ENCODE results near the gene DAZAP2.
"Not testable (repeated sequence)": the region's sequence is repeated elsewhere in the genome, so short reads cannot be mapped to it uniquely, and the experiment has no call there.

The DAZAP2 gene

DNA sequence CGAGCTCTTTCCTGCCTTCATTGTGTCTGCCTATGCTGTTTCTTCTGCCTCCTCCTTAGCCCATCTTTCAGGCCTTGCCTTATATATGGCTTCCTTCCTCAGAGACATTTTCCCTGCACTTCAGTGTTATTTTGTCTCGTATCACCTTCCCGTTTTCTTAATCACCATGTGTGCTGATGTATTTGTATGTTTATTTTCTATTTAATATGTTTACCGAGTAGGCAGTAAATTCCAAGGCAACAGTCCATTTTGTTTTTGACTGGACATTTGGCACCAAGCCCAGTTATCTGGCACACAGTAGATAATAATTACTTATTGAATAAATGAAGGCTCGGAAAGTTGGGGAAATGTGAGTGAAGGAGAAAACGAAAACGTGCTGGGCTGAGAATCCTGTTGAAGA is 16.2 kb upstream of the DAZAP2 start:
- in situ Hi-C loops (cut with HindIII; ENCODE audit: low pct_unique_long_range_greater_than_20kb, low sequenced_read_pairs) = no loop called here
- no peak for DNase-seq (ENCODE audit: low read depth in 1 of 2, low spot score in 1 of 2)
- no peak for TF ChIP-seq JUND (IDR thresholded peaks at IDR 0.05; ENCODE audit: low read depth)

DNA sequence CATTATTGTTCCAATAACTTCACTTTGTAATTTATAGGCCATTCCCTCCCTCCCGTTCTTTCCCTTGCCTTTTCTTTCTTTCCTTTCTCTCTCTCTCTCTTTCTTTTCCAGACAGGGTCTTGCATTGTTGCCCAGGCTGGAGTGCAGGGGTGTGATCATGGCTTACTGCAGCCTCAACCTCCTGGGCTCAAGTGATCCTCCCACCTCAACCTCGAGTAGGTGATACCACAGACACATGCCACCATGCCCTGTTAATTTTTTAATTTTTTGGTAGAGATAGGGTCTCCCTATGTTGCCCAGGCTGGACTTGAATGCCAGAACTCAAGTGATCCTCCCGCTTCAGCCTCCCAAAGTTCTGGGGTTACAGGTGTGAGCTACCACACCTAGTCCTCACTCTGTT is 14.0 kb upstream of the DAZAP2 start:
- no peak for TF ChIP-seq JUND (IDR thresholded peaks at IDR 0.05; ENCODE audit: low read depth)
- no peak for DNase-seq (ENCODE audit: low read depth in 1 of 2, low spot score in 1 of 2)
- in situ Hi-C loops (cut with HindIII; ENCODE audit: low pct_unique_long_range_greater_than_20kb, low sequenced_read_pairs) = no loop called here

DNA sequence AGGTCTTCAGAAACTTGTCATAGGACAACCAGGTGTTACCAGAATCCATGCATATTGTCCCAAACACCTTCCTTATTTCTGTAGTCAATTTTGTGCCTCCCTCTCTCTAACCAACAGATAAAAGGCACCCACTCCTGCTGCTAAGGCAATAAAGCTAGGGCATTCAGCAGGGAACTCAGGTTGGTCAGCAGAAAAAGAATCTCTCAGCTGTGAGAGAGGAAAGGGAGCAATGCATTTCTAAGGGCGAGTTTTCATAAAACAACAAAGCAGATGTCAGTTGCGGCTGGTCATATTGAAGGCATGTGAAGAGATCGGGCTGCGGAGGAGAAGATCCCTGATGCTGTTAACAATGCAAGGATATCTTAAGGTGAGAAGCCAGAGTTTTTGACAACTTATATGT is 13.4 kb upstream of the DAZAP2 start:
- no peak for DNase-seq (ENCODE audit: low read depth in 1 of 2, low spot score in 1 of 2)
- TF ChIP-seq JUND (IDR thresholded peaks at IDR 0.05; ENCODE audit: low read depth) = no peak
- in situ Hi-C loops (cut with HindIII; ENCODE audit: low pct_unique_long_range_greater_than_20kb, low sequenced_read_pairs) = no loop called here

DNA sequence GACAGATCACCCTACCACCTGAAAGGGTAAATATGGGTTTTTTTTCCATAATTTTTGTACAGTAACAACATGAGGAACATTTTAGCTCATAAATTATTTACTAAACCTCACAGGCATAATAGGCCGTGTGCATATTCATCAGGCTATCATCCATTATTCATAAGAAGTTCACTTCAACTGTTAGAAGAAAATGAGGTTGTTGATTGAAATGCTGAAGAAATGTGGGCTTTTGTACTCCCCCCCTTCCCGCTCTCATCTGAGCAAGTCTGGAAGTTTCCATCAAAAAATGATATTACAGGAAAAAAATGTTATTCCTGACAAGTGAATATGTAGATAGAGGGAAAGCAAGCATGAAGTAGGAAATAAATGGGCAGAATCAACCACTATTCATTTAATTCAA is 12.9 kb upstream of the DAZAP2 start:
- no peak for DNase-seq (ENCODE audit: low read depth in 1 of 2, low spot score in 1 of 2)
- in situ Hi-C loops (cut with HindIII; ENCODE audit: low pct_unique_long_range_greater_than_20kb, low sequenced_read_pairs) = no loop called here
- TF ChIP-seq JUND (IDR thresholded peaks at IDR 0.05; ENCODE audit: low read depth) = no peak

DNA sequence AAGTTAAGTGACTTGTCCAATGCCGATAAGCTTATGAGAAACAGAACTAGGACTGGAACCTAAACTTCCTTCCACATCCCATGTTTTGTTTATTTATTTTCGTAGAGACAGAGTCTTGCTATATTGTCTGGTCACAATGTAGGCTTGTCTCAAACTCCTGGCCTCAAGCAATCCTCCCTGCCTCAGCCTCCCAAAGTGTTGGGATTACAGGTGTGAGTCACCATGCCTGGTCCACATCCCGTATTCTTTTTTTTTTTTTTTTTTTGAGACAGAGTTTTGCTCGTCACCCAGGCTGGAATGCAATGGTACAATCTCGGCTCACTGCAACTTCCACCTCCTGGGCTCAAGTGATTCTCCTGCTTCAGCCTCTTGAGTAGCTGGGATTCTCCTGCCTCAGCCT is 11.5 kb upstream of the DAZAP2 start:
- in situ Hi-C loops (cut with HindIII; ENCODE audit: low pct_unique_long_range_greater_than_20kb, low sequenced_read_pairs); DNase-seq (ENCODE audit: low read depth in 1 of 2, low spot score in 1 of 2): not testable (repeated sequence)

DNA sequence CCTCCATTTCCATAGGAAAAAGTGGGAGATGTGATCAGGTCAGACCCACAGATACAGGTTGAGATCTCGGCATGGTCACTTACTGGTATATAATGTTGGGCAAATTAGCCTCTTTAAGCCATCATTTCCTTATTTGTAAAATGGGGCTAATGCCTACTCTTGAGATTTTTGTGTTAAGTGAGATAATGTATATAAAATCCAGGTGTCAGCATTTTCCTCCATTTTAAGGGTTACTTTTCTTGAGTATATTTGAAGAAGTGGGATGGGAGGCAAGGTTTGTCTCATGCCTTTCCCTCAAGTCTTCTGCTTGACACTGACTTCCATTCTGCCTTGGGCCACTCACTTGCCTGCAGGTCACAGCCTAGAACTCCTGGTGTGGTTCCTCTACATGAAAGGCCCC is 10.7 kb upstream of the DAZAP2 start:
- in situ Hi-C loops (cut with HindIII; ENCODE audit: low pct_unique_long_range_greater_than_20kb, low sequenced_read_pairs) = no loop called here
- no peak for TF ChIP-seq JUND (IDR thresholded peaks at IDR 0.05; ENCODE audit: low read depth)
- no peak for DNase-seq (ENCODE audit: low read depth in 1 of 2, low spot score in 1 of 2)

DNA sequence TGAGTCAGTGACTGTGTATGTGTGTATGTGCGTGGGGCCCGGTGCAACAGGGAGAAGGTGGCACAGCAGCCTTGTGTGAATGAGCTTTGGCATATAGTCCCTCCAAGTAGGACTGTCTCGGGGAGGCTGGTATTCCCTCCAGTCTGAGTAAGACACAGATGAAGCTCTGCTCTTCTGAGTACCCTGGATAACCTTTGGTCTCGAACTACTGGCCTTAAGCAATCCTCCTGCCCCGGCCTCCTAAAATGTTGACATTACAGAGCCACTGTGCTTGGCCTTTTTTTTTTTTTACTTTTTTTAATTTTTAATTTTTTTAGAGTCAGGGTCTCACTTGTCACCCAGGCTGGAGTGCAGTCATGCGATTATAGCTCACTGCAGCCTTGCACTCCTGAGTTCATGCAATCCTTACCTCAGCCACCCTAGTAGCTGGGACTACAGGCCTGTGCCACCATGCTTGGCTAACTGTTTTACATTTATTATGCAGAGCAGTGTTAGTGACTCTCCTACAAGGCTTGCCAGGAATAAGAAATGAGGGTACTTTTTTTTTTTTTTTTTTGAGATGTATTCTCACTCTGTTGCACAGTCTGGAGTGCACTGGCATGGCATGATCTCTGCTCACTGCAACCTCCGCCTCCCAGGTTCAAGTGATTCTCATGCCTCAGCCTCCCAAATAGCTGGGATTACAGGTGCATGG is 9.4 kb upstream of the DAZAP2 start:
- in situ Hi-C loops (cut with HindIII; ENCODE audit: low pct_unique_long_range_greater_than_20kb, low sequenced_read_pairs) = no loop called here
- TF ChIP-seq JUND (IDR thresholded peaks at IDR 0.05; ENCODE audit: low read depth) = no peak
- DNase-seq (ENCODE audit: low read depth in 1 of 2, low spot score in 1 of 2) = no peak

DNA sequence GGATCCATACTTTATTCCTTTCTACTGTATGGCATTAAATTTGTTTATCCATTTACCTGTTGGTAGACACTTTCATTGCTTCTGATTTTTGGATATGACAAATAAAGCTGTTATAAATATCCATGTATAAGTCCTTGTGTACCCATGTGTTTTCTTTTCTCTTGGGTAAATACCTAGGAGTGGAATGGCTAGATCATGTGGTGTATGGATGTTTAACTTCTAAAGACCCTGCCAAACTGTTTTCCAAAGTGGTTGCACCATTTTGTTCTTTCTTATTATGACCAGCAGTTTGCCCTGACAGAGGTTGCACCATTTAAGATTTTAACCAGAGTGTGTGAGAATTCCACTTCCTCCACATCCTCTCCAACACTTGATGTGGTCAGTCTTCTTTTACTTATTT is 6.0 kb upstream of the DAZAP2 start:
- TF ChIP-seq JUND (IDR thresholded peaks at IDR 0.05; ENCODE audit: low read depth) = no peak
- no peak for DNase-seq (ENCODE audit: low read depth in 1 of 2, low spot score in 1 of 2)
- in situ Hi-C loops (cut with HindIII; ENCODE audit: low pct_unique_long_range_greater_than_20kb, low sequenced_read_pairs) = no loop called here

DNA sequence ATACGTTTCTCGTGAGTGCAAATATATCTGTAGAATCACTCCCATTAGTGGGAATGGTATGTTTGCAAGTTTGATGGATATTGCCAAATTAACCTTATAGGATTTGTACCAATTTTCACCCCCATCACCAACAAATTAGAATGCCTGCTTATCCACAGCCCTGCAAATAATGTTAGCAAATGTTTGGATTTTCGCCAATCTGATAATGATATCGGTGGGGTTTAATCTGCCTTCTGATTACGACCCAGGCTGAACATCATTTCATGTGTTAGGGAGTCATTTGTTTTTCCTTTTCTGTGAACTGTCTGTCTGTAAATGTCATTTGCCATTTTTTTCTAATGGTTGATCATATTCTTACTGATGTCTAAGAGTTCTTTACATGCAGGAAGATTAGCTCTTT is 4.1 kb upstream of the DAZAP2 start:
- no peak for TF ChIP-seq JUND (IDR thresholded peaks at IDR 0.05; ENCODE audit: low read depth)
- in situ Hi-C loops (cut with HindIII; ENCODE audit: low pct_unique_long_range_greater_than_20kb, low sequenced_read_pairs) = no loop called here
- DNase-seq (ENCODE audit: low read depth in 1 of 2, low spot score in 1 of 2) = no peak

DNA sequence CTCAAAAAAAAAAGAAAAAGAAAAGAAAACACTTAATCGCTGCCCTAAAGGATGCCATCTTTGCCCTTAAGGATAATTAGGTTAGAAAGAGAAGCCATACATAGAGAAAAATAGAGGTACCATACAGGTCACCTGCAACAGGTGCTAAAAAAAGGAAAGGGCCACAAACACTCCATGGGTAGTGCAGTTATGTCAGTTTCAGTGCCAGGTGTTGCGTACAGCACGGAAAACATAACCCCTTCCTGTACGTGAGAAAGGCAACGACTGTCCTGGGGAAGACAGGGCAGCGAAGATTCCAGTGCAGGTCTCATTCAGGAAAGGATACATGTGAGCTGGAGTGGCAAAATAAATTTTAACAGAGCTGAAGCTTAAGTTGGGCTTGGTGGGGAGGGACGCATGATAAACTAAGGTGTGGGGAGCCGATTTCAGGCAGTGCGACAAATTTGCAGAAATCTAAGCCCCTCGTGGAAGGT is 553 bp upstream of the DAZAP2 start:
- in situ Hi-C loops (cut with HindIII; ENCODE audit: low pct_unique_long_range_greater_than_20kb, low sequenced_read_pairs) = no loop called here
- peak in 1 of 2 experiments; percentile 80 for DNase-seq (ENCODE audit: low read depth in 1 of 2, low spot score in 1 of 2)
- no peak for TF ChIP-seq JUND (IDR thresholded peaks at IDR 0.05; ENCODE audit: low read depth)

DNA sequence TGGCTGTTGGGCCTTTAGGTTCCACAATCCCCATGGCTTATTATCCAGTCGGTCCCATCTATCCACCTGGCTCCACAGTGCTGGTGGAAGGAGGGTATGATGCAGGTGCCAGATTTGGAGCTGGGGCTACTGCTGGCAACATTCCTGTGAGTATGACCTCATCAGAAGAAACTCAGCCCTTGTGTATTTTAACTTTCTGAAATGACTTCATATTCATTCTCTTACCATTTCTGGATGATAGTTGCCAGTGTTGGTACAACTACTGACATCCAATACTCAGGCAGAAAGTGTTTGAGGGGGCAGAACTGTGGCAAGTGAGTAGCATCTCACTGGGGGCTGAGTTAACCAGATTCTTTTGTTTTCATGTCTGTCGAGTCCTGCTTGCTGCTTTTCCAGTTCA is 2.3 kb downstream of the DAZAP2 start:
- in situ Hi-C loops (cut with HindIII; ENCODE audit: low pct_unique_long_range_greater_than_20kb, low sequenced_read_pairs) = no loop called here
- peak in 1 of 2 experiments; percentile 29 for DNase-seq (ENCODE audit: low read depth in 1 of 2, low spot score in 1 of 2)
- no peak for TF ChIP-seq JUND (IDR thresholded peaks at IDR 0.05; ENCODE audit: low read depth)

DNA sequence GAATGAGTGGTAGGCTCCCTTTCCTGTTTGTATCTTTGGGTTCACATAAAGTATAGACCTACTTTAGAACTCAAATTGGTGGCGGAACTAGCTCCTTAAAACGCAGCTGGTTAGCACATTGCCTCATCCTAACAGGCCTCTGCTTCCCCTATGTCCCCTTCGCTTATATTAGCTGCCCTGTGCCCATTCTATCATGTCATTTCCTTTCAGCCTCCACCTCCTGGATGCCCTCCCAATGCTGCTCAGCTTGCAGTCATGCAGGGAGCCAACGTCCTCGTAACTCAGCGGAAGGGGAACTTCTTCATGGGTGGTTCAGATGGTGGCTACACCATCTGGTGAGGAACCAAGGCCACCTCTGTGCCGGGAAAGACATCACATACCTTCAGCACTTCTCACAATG is 3.5 kb downstream of the DAZAP2 start:
- DNase-seq (ENCODE audit: low read depth in 1 of 2, low spot score in 1 of 2) = no peak
- no peak for TF ChIP-seq JUND (IDR thresholded peaks at IDR 0.05; ENCODE audit: low read depth)
- in situ Hi-C loops (cut with HindIII; ENCODE audit: low pct_unique_long_range_greater_than_20kb, low sequenced_read_pairs) = no loop called here

DNA sequence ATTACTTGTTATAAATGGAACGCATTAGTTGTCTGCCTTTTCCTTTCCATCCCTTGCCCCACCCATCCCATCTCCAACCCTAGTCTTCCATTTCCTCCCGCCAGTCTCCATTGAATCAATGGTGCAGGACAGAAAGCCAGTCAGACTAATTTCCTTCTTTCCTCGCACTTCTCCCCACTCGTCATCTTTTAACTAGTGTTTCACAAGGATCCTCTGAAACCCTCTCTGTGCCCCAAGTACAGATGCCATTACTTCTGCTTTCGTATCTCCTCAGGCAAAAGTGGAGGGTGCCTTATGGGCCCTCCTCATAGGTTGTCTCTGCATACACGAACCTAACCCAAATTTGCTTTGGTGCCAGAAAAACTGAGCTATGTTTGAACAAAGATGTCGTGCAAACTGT is 4.2 kb downstream of the DAZAP2 start:
- in situ Hi-C loops (cut with HindIII; ENCODE audit: low pct_unique_long_range_greater_than_20kb, low sequenced_read_pairs) = no loop called here
- no peak for TF ChIP-seq JUND (IDR thresholded peaks at IDR 0.05; ENCODE audit: low read depth)
- no peak for DNase-seq (ENCODE audit: low read depth in 1 of 2, low spot score in 1 of 2)

DNA sequence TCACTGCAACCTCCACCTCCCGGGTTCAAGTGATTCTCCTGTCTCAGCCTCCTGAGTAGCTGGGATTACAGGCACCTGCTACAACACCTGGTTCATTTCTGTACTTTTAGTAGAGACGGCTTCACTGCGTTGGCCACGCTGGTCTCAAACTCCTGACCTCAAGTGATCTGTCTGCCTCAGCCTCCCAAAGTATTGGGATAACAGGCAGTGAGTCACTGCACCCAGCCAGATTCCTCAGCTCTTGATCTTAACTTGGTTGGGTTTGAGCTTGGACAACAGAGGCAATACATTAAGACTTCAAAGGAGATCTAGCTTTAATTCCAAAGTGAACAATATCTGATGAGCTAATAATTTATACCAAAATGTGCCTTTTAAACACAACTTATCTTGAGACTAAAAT is 5.6 kb downstream of the DAZAP2 start:
- in situ Hi-C loops (cut with HindIII; ENCODE audit: low pct_unique_long_range_greater_than_20kb, low sequenced_read_pairs) = no loop called here
- TF ChIP-seq JUND (IDR thresholded peaks at IDR 0.05; ENCODE audit: low read depth) = no peak
- no peak for DNase-seq (ENCODE audit: low read depth in 1 of 2, low spot score in 1 of 2)

Data from T47D (cell line).